HG03439 (cell line): ENCODE data around the gene TAS2R5.
"Not testable (repeated sequence)": the region's sequence is repeated elsewhere in the genome, so short reads cannot be mapped to it uniquely, and the experiment has no call there.

ENCODE experiments used
- ATAC-seq: cut with Tn5 transposase; IDR thresholded peaks from one replicate; pipeline ENCODE4 v1.9.1; 2021; ENCODE audit warnings: mild to moderate bottlenecking, moderate library complexity; ENCODE audit not compliant: unreplicated experiment

The TAS2R5 gene

GRCh38 chr7:141789917-141790316 lies at the start of gene TAS2R5:
TSS of gene TAS2R5 (plus strand) at chr7:141790217. CDS start at chr7:141790362, 145 bp downstream.
- no peak for ATAC-seq

- ATAC-seq = no peak
Observed at GRCh38 chr7:141742229-141742628, 47.8 kb upstream of the TAS2R5 start.

- ATAC-seq = no peak
Observed at GRCh38 chr7:141744131-141744530, 45.9 kb upstream of the TAS2R5 start.

- ATAC-seq = no peak
Observed at GRCh38 chr7:141748396-141748795, 41.6 kb upstream of the TAS2R5 start.

GRCh38 chr7:141751904-141752303 lies 38.1 kb upstream of the TAS2R5 start:
- ATAC-seq = not testable (repeated sequence)

GRCh38 chr7:141752634-141753033 lies 37.4 kb upstream of the TAS2R5 start:
- ATAC-seq = no peak

GRCh38 chr7:141754939-141755338 lies 35.1 kb upstream of the TAS2R5 start:
- no peak for ATAC-seq

- ATAC-seq = no peak
Observed at GRCh38 chr7:141763797-141764196, 26.2 kb upstream of the TAS2R5 start, which contains the start of gene TAS2R3. TSS of gene TAS2R3 (plus strand) at chr7:141764097. CDS start at chr7:141764159, 62 bp downstream.

- not testable (repeated sequence) for ATAC-seq
Observed at GRCh38 chr7:141770083-141770583, 19.9 kb upstream of the TAS2R5 start.

GRCh38 chr7:141776374-141776773 lies 13.6 kb upstream of the TAS2R5 start, which contains the start of gene TAS2R4:
TSS of gene TAS2R4 (plus strand) at chr7:141776674. CDS start at chr7:141778489, 1,815 bp downstream.
- no peak for ATAC-seq

GRCh38 chr7:141785706-141786552 lies 4.1 kb upstream of the TAS2R5 start:
- peak; percentile 66 for ATAC-seq

GRCh38 chr7:141788296-141788695 lies 1.7 kb upstream of the TAS2R5 start:
- no peak for ATAC-seq

- no peak for ATAC-seq
Observed at GRCh38 chr7:141792526-141792925, 2.5 kb downstream of the TAS2R5 start.

- ATAC-seq = no peak
Observed at GRCh38 chr7:141820067-141820466, 30.1 kb downstream of the TAS2R5 start.

- not testable (repeated sequence) for ATAC-seq
Observed at GRCh38 chr7:141822432-141822831, 32.4 kb downstream of the TAS2R5 start.

- no peak for ATAC-seq
Observed at GRCh38 chr7:141837683-141838082, 47.7 kb downstream of the TAS2R5 start.

GRCh38 chr7:141838581-141838980 lies 48.6 kb downstream of the TAS2R5 start:
- no peak for ATAC-seq

- no peak for ATAC-seq
Observed at GRCh38 chr7:141839256-141839655, 49.2 kb downstream of the TAS2R5 start.

GRCh38 chr7:141840708-141841107 lies 50.7 kb downstream of the TAS2R5 start:
- no peak for ATAC-seq
